ENCODE results near the gene PLEKHB2.

DNA sequence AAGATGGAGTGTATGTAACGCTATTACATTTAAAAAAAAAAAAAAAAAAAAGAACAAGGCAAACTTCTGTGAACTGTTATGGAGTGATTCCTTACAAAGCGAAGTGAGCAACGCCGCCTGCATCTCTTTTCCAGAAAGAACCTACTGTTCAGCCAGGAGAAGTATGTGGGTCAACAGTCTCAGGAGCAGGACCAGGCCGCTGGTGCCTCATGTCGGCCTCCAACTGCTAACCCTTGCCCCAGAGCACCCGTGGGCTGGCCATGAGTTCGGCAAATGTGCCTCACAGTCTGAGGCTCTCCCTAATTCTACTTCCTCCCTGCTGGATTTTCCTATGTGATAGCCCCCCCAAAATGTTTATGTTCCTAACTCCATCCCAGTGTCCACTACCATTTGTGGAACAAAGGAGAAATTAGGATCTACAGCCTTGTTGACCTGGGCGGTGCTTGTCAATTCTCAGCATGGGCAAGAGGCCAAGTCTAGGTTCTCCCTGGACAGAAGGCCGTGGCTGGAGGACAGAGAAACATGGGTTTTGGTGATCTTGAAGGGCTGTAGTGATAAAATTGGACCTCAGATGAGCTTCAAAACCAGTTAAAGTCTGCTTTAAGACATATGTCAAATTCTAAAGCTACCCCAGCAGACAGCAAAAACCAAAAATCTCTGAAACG, 27.8 kb upstream of the PLEKHB2 start:
- TF ChIP-seq, protein P1, sequence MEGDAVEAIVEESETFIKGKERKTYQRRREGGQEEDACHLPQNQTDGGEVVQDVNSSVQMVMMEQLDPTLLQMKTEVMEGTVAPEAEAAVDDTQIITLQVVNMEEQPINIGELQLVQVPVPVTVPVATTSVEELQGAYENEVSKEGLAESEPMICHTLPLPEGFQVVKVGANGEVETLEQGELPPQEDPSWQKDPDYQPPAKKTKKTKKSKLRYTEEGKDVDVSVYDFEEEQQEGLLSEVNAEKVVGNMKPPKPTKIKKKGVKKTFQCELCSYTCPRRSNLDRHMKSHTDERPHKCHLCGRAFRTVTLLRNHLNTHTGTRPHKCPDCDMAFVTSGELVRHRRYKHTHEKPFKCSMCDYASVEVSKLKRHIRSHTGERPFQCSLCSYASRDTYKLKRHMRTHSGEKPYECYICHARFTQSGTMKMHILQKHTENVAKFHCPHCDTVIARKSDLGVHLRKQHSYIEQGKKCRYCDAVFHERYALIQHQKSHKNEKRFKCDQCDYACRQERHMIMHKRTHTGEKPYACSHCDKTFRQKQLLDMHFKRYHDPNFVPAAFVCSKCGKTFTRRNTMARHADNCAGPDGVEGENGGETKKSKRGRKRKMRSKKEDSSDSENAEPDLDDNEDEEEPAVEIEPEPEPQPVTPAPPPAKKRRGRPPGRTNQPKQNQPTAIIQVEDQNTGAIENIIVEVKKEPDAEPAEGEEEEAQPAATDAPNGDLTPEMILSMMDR (IDR thresholded peaks at IDR 0.05), result no peak
- TF ChIP-seq POLR2A (IDR thresholded peaks at IDR 0.05), result no peak
- TF ChIP-seq POLR2AphosphoS5 (IDR thresholded peaks at IDR 0.05; ENCODE audit: insufficient read depth in 1 of 2, low read depth in 1 of 2), result no peak
